ENCODE results near the gene CDC16. TPM values are rescaled to one million over a fixed set of nuclear protein-coding genes. Genes with fewer than 3 reads are reported as not detected.

CDC16 gene
- total RNA-seq, 4 donors from 2014 or later: 18.5 to 22.2 (median 20.5) TPM

DNA sequence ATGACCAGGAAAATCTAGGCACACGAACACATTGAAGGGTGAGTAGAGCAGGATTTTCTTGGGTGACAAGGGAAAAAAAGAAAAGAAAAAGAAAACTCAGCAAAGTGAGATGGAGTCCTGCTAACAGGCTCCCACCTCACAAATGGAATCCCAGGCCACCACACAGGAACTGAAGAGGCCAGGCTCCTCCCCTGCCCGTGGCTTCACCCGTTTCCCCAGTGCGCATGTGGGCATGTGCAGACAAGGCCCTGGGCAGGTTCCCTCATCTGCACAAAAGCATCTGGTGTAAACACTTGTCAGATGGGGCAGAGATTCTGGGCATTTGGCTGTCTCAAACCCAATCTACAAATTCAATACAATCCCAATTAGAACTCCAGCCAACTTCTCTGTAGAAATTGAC is 31.2 kb upstream of the CDC16 start:
- intact Hi-C loops (cut with DNase I; ENCODE audit: low total_unique reads): no loop called here

GRCh38 chr13:114204894-114205293 is 29.8 kb upstream of the CDC16 start:
- in situ Hi-C loops (cut with MboI; ENCODE audit: low sequenced_read_pairs in 4 of 4): no loop called here
- no peaks in the 10 kb centered on the region for H3K4me1 ChIP-seq
- no peaks in the 10 kb centered on the region for H3K9me3 ChIP-seq
- no peak overlapping the region for H3K4me3 ChIP-seq
- ATAC-seq: no peak
- no peak for TF ChIP-seq POLR2A (IDR thresholded peaks at IDR 0.05)
- TF ChIP-seq, protein P1, sequence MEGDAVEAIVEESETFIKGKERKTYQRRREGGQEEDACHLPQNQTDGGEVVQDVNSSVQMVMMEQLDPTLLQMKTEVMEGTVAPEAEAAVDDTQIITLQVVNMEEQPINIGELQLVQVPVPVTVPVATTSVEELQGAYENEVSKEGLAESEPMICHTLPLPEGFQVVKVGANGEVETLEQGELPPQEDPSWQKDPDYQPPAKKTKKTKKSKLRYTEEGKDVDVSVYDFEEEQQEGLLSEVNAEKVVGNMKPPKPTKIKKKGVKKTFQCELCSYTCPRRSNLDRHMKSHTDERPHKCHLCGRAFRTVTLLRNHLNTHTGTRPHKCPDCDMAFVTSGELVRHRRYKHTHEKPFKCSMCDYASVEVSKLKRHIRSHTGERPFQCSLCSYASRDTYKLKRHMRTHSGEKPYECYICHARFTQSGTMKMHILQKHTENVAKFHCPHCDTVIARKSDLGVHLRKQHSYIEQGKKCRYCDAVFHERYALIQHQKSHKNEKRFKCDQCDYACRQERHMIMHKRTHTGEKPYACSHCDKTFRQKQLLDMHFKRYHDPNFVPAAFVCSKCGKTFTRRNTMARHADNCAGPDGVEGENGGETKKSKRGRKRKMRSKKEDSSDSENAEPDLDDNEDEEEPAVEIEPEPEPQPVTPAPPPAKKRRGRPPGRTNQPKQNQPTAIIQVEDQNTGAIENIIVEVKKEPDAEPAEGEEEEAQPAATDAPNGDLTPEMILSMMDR (IDR thresholded peaks at IDR 0.05 in 4 of 5, conservative IDR thresholded peaks at IDR 0.05 in 1 of 5): no peak
- no peaks in the 10 kb centered on the region for H3K36me3 ChIP-seq
- H3K27me3 ChIP-seq: peaks cover 0 to 15% (median 8%) of the 10 kb centered on the region in 3 donors
- intact Hi-C loops (cut with DNase I; ENCODE audit: low total_unique reads): no loop called here
- H3K27ac ChIP-seq: no peak overlapping the region
- no peak for DNase-seq

More for the DNA sequence above, 31.2 kb upstream of the CDC16 start:
- in situ Hi-C loops (cut with MboI; ENCODE audit: low sequenced_read_pairs in 4 of 4): no loop called here
- no peak overlapping the region for H3K4me3 ChIP-seq
- no peaks in the 10 kb centered on the region for H3K4me1 ChIP-seq
- no peak for TF ChIP-seq POLR2A (IDR thresholded peaks at IDR 0.05)
- TF ChIP-seq, protein P1 (IDR thresholded peaks at IDR 0.05 in 4 of 5, conservative IDR thresholded peaks at IDR 0.05 in 1 of 5): no peak
- DNase-seq (no peak), ATAC-seq (no peak)
- no peak overlapping the region for H3K27ac ChIP-seq
- peaks cover 0 to 16% (median 8%) of the 10 kb centered on the region in 3 donors for H3K27me3 ChIP-seq
- no peaks in the 10 kb centered on the region for H3K36me3 ChIP-seq
- no peaks in the 10 kb centered on the region for H3K9me3 ChIP-seq

GRCh38 chr13:114208134-114208533 is 26.6 kb upstream of the CDC16 start:
- Histone ChIP-seq H3K9me3 (no peaks in the 10 kb centered on the region), H3K27me3 (peaks cover 0 to 8% (median 4%) of the 10 kb centered on the region in 3 donors), H3K4me1 (no peaks in the 10 kb centered on the region), H3K4me3 (no peak overlapping the region), H3K27ac (no peak overlapping the region), H3K36me3 (no peaks in the 10 kb centered on the region)
- intact Hi-C loops (cut with DNase I; ENCODE audit: low total_unique reads): no loop called here
- in situ Hi-C loops (cut with MboI; ENCODE audit: low sequenced_read_pairs in 4 of 4): no loop called here
- no peak for ATAC-seq
- DNase-seq: no peak
- no peak for TF ChIP-seq POLR2A (IDR thresholded peaks at IDR 0.05)
- TF ChIP-seq, protein P1 (IDR thresholded peaks at IDR 0.05 in 4 of 5, conservative IDR thresholded peaks at IDR 0.05 in 1 of 5): no peak

- intact Hi-C loops (cut with DNase I; ENCODE audit: low total_unique reads) (no loop called here), in situ Hi-C loops (cut with MboI; ENCODE audit: low sequenced_read_pairs in 4 of 4) (no loop called here)
- H3K27me3 ChIP-seq: peaks cover 0 to 8% (median 4%) of the 10 kb centered on the region in 3 donors
- H3K4me3 ChIP-seq: no peak overlapping the region
- DNase-seq (no peak), ATAC-seq (no peak)
- no peak overlapping the region for H3K27ac ChIP-seq
- H3K36me3 ChIP-seq: no peaks in the 10 kb centered on the region
- H3K9me3 ChIP-seq: no peaks in the 10 kb centered on the region
- TF ChIP-seq, protein P1 (IDR thresholded peaks at IDR 0.05 in 4 of 5, conservative IDR thresholded peaks at IDR 0.05 in 1 of 5): no peak
- no peak for TF ChIP-seq POLR2A (IDR thresholded peaks at IDR 0.05)
- no peaks in the 10 kb centered on the region for H3K4me1 ChIP-seq
Observed at GRCh38 chr13:114211446-114212157, 23.1 kb upstream of the CDC16 start.

GRCh38 chr13:114212158-114212495 is 22.6 kb upstream of the CDC16 start:
- H3K4me3 ChIP-seq: no peak overlapping the region
- TF ChIP-seq POLR2A (IDR thresholded peaks at IDR 0.05): no peak
- TF ChIP-seq, protein P1 (IDR thresholded peaks at IDR 0.05 in 4 of 5, conservative IDR thresholded peaks at IDR 0.05 in 1 of 5): no peak
- H3K9me3 ChIP-seq: no peaks in the 10 kb centered on the region
- in situ Hi-C loops (cut with MboI; ENCODE audit: low sequenced_read_pairs in 4 of 4): no loop called here
- no peaks in the 10 kb centered on the region for H3K36me3 ChIP-seq
- ATAC-seq (no peak), DNase-seq (no peak)
- H3K27ac ChIP-seq: no peak overlapping the region
- H3K27me3 ChIP-seq: peaks cover 0 to 8% (median 4%) of the 10 kb centered on the region in 3 donors
- H3K4me1 ChIP-seq: no peaks in the 10 kb centered on the region
- intact Hi-C loops (cut with DNase I; ENCODE audit: low total_unique reads): no loop called here

All from gastrocnemius medialis (tissue), 4 donors.